ENCODE results near the gene SRRM3. TPM values are rescaled to one million over a fixed set of nuclear protein-coding genes. Genes with fewer than 3 reads are reported as not detected.
"Not testable (repeated sequence)": the region's sequence is repeated elsewhere in the genome, so short reads cannot be mapped to it uniquely, and the experiment has no call there.

SRRM3 gene
- polyA plus RNA-seq, 1 of the 3 experiments (the other 2 are of a cell fraction), result 2.7 TPM

DNA sequence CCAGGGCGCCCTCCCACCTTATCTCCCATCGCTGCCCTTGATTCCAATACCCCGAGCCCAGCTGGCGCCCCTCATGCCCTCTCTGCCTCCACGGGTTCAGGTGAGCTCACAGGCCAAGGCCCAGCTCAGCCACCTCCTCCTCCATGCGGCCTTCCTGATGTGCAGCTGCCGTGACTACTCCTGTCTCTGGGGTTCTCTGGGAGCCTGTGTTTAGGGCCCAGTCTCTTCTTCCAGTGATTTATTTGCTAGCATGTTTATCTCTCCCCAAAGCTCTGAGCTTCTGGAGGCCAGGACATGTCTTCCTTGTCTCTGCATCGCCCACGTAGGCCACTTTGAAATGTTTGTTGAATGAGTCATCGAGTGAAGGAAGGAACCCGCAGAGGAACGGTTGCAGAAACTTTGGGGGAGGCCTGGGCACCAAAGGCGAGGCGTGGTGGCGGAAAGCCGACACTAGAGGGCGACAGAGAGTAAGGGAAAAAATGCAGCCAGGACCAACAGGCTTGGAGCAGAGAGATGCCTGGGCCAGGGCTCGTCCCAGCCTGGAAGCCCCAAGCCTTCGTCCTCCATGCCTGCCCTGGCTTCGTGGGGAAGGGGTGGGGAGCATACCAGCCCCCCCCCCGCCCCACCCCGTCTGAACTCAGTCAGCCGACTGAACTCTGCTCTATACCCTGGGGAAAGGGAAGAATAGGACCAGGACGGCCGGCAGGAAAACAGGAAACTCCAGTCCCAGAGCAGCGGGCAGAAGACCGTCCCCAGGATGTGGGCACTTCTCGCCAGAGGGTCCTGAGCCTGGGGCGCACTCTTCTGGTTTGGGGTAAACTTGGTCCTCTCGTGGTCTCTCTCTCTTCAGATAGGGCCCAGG is 89.9 kb downstream of the SRRM3 start (continued):
- TF ChIP-seq, protein P1, sequence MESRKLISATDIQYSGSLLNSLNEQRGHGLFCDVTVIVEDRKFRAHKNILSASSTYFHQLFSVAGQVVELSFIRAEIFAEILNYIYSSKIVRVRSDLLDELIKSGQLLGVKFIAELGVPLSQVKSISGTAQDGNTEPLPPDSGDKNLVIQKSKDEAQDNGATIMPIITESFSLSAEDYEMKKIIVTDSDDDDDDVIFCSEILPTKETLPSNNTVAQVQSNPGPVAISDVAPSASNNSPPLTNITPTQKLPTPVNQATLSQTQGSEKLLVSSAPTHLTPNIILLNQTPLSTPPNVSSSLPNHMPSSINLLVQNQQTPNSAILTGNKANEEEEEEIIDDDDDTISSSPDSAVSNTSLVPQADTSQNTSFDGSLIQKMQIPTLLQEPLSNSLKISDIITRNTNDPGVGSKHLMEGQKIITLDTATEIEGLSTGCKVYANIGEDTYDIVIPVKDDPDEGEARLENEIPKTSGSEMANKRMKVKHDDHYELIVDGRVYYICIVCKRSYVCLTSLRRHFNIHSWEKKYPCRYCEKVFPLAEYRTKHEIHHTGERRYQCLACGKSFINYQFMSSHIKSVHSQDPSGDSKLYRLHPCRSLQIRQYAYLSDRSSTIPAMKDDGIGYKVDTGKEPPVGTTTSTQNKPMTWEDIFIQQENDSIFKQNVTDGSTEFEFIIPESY (IDR thresholded peaks at IDR 0.05; ENCODE audit: borderline replicate concordance, low read depth), result no peak
- 0 out of 2 replicates have a peak, but pooled peaks have one; percentile 22 for TF ChIP-seq RFX5 (IDR thresholded peaks at IDR 0.05; ENCODE audit: low read length)
- peak; percentile 98 for TF ChIP-seq RAD21 (IDR thresholded peaks at IDR 0.05; ENCODE audit: low read length)
- TF ChIP-seq, protein P2, sequence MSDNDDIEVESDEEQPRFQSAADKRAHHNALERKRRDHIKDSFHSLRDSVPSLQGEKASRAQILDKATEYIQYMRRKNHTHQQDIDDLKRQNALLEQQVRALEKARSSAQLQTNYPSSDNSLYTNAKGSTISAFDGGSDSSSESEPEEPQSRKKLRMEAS (IDR thresholded peaks at IDR 0.05; ENCODE audit: low read depth), result peak; percentile 52; the same call in 1 of the 2 replicates
- TF ChIP-seq TEAD4 (IDR thresholded peaks at IDR 0.05; ENCODE audit: borderline replicate concordance, insufficient read depth), result peak; percentile 76; the same call in 1 of the 2 replicates
- peak; percentile 32; the same call in 1 of the 2 replicates for TF ChIP-seq MXI1 (IDR thresholded peaks at IDR 0.05; ENCODE audit: low read depth, low read length)
- TF ChIP-seq EP300 (IDR thresholded peaks at IDR 0.05; ENCODE audit: borderline replicate concordance in 1 of 2, low read depth in 1 of 2, low read length in 1 of 2), result peak; percentile 18 to 56; a peak in 2 of 4 replicates
- peak; percentile 62 for TF ChIP-seq CHD2 (IDR thresholded peaks at IDR 0.05; ENCODE audit: low read length, partially characterized antibody)
- TF ChIP-seq NFIC (IDR thresholded peaks at IDR 0.05; ENCODE audit: borderline replicate concordance), result peak; percentile 48
- no peak for TF ChIP-seq MEF2A (IDR thresholded peaks at IDR 0.05; ENCODE audit: borderline replicate concordance, low read depth)
- TF ChIP-seq GATA2 (CRISPR knock-in tag; IDR thresholded peaks at IDR 0.05), result no peak

DNA sequence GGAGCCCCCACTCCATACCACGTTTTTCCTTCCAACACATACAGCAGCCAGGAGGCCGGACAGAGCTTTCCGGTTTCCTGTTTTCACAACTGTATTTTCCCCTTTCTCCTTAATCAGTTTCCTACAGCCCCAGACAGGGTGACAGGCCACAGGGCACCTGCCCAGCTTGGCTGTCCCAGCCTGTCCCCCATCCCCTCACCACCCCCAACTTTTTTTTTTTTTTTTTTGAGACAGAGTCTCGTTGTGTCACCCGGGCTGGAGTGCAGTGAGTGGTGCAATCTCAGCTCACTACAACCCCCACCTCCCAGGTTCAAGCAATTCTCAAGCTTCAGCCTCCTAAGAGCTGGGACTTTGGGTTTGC is 90.5 kb downstream of the SRRM3 start:
- Histone ChIP-seq H3K9me3 (no peaks in the 10 kb centered on the region), H3K4me1 (ENCODE audit: control insufficient read depth in 1 of 2, insufficient read depth in 2 of 2, low read depth in 1 of 2, low read length in 1 of 2) (peaks cover 26 to 36% of the 10 kb centered on the region in 2 experiments; a peak in 3 of 4 replicates), H3K27ac (ENCODE audit: low read depth in 2 of 2, low read length in 1 of 2) (peak overlapping the region; percentile 67 to 91), H3K9me2 (no peaks in the 10 kb centered on the region), H3K79me2 (ENCODE audit: insufficient read depth) (no peaks in the 10 kb centered on the region), H4K20me1 (ENCODE audit: insufficient read depth) (no peaks in the 10 kb centered on the region), H3K27me3 (ENCODE audit: insufficient read depth) (no peaks in the 10 kb centered on the region), H3K36me3 (replicated peaks in 1 of 2; ENCODE audit: control insufficient read depth in 1 of 2, insufficient read depth in 2 of 2, low read length in 1 of 2) (no peaks in the 10 kb centered on the region), H3K4me3 (ENCODE audit: low read depth in 2 of 2, low read length in 1 of 2) (no peak overlapping the region; a peak in 1 of 4 replicates), H2AFZ (ENCODE audit: low read depth) (peak overlapping the region; percentile 87), H3K9ac (peak overlapping the region; percentile 50; the same call in 1 of the 2 replicates), H3F3A (replicated peaks; ENCODE audit: insufficient read depth) (peaks cover 44% of the 10 kb centered on the region), H3K4me2 (peak overlapping the region; percentile 53; the same call in 1 of the 2 replicates)
- no peak for TF ChIP-seq YY1 (IDR thresholded peaks at IDR 0.05; ENCODE audit: low read depth)
- TF ChIP-seq RXRA (IDR thresholded peaks at IDR 0.05; ENCODE audit: borderline replicate concordance, low read depth), result no peak
- TF ChIP-seq, protein P3, sequence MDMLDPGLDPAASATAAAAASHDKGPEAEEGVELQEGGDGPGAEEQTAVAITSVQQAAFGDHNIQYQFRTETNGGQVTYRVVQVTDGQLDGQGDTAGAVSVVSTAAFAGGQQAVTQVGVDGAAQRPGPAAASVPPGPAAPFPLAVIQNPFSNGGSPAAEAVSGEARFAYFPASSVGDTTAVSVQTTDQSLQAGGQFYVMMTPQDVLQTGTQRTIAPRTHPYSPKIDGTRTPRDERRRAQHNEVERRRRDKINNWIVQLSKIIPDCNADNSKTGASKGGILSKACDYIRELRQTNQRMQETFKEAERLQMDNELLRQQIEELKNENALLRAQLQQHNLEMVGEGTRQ (IDR thresholded peaks at IDR 0.05; ENCODE audit: borderline replicate concordance, low read depth, low read length), result no peak
- TF ChIP-seq, protein P4, sequence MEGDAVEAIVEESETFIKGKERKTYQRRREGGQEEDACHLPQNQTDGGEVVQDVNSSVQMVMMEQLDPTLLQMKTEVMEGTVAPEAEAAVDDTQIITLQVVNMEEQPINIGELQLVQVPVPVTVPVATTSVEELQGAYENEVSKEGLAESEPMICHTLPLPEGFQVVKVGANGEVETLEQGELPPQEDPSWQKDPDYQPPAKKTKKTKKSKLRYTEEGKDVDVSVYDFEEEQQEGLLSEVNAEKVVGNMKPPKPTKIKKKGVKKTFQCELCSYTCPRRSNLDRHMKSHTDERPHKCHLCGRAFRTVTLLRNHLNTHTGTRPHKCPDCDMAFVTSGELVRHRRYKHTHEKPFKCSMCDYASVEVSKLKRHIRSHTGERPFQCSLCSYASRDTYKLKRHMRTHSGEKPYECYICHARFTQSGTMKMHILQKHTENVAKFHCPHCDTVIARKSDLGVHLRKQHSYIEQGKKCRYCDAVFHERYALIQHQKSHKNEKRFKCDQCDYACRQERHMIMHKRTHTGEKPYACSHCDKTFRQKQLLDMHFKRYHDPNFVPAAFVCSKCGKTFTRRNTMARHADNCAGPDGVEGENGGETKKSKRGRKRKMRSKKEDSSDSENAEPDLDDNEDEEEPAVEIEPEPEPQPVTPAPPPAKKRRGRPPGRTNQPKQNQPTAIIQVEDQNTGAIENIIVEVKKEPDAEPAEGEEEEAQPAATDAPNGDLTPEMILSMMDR (IDR thresholded peaks at IDR 0.05), result no peak
- TF ChIP-seq CHD2 (IDR thresholded peaks at IDR 0.05; ENCODE audit: low read length, partially characterized antibody), result no peak
- ChIA-PET POLR2A (interaction anchor here (1.6 to 2.2 kb wide), 2 partner anchors 22 to 26 kb away, joined by 5 to 6 read pairs; no protein-coding TSS in a partner anchor), CTCF (interaction anchor here (0.7 to 31.3 kb wide), 15 partner anchors 10 to 213 kb away, joined by 3 to 774 read pairs (median 12); partner anchors contain the start of genes HSPB1 and YWHAG)
- no peak for DNase-seq
- 72% methylated on average over 5 of the region's 5 CpGs for WGBS (ENCODE audit: low lambda C conversion rate)

DNA sequence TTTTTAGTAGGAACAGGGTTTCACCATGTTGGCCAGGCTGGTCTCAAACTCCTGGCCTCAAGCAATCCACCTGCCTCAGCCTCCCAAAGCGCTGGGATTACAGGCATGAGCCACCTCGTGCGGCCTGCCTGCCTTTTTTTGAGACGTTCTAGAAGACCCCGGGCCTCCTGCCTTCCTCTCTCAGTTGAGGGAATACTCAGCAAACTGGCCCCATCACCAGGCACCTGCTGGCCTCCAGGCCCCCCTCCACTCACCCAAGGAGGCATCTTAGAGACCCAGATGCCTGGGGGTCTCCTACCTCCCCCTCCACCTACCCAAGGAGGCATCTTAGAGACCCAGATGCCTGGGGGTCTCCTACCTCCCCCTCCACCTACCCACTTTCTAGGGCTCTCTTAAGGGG is 91.2 kb downstream of the SRRM3 start:
- H3K4me2 ChIP-seq; H3K27me3 ChIP-seq (ENCODE audit: insufficient read depth); H2AFZ ChIP-seq (ENCODE audit: low read depth); H4K20me1 ChIP-seq (ENCODE audit: insufficient read depth); H3K9me3 ChIP-seq; H3K9ac ChIP-seq; DNase-seq; H3K4me3 ChIP-seq (ENCODE audit: low read depth in 2 of 2, low read length in 1 of 2); POLR2A ChIA-PET; H3K36me3 ChIP-seq (replicated peaks in 1 of 2; ENCODE audit: control insufficient read depth in 1 of 2, insufficient read depth in 2 of 2, low read length in 1 of 2); H3K9me2 ChIP-seq; H3K79me2 ChIP-seq (ENCODE audit: insufficient read depth): not testable (repeated sequence)
- 85% methylated on average over 5 of the region's 5 CpGs for WGBS (ENCODE audit: low lambda C conversion rate)
- CTCF ChIA-PET, result interaction anchor here (0.7 to 31.3 kb wide), 12 partner anchors 9 to 116 kb away, joined by 3 to 774 read pairs (median 11); partner anchors contain the start of gene HSPB1
- Histone ChIP-seq H3K4me1 (ENCODE audit: control insufficient read depth in 1 of 2, insufficient read depth in 2 of 2, low read depth in 1 of 2, low read length in 1 of 2) (peaks cover 26 to 36% of the 10 kb centered on the region in 2 experiments; a peak in 3 of 4 replicates), H3K27ac (ENCODE audit: low read depth in 2 of 2, low read length in 1 of 2) (peak overlapping the region in 1 of 2 experiments; percentile 99; a peak in 1 of 4 replicates), H3F3A (replicated peaks; ENCODE audit: insufficient read depth) (peaks cover 42% of the 10 kb centered on the region)
